Coronary artery (tissue), 2 donors: ENCODE measurements around the gene GRID1.

Source experiments
- DNase-seq: peaks from one replicate; pipeline ENCODE4 v3.0.0-alpha.2; 2017; ENCODE audit warnings: low spot score
- H3K27ac ChIP-seq, 2 donors: fragments of 200-600 bp; sonication (generic); one replicate each; pipeline ENCODE4 v1.5.1; 2016 to 2019
- H3K4me3 ChIP-seq: fragments of 200-600 bp; sonication (generic); 2 replicates; pipeline ENCODE4 v1.5.1; 2016; ENCODE audit warnings: mild to moderate bottlenecking, moderate library complexity
- TF ChIP-seq, protein P1 (sequence below): fragments of 200-600 bp; sonication (generic); IDR thresholded peaks from one replicate; pipeline ENCODE4 v1.5.1; 2019; ENCODE audit warnings: antibody characterized with exemption

The GRID1 gene

DNA sequence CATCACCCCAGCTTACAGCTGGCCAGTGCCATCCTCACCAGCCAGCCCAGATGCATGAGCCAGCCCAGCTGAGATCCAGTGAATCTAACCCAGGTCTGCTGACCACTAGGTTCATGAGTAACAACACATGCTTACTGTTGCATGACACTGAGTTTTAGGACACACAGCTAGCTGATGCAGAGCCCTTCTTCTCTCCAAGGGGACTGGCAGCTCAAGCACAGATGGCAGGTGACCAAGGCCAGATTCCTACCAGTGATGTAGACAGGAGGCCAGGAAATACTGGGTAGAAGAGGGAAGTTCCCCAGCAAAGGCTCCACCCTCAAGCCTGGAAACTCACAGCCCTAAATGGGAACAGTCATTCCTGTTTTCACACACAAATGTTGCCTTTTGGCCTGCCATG, 236.6 kb downstream of the GRID1 start:
- no peak for DNase-seq
- Histone ChIP-seq H3K27ac (no peak overlapping the region), H3K4me3 (no peak overlapping the region)
- TF ChIP-seq, protein P1, sequence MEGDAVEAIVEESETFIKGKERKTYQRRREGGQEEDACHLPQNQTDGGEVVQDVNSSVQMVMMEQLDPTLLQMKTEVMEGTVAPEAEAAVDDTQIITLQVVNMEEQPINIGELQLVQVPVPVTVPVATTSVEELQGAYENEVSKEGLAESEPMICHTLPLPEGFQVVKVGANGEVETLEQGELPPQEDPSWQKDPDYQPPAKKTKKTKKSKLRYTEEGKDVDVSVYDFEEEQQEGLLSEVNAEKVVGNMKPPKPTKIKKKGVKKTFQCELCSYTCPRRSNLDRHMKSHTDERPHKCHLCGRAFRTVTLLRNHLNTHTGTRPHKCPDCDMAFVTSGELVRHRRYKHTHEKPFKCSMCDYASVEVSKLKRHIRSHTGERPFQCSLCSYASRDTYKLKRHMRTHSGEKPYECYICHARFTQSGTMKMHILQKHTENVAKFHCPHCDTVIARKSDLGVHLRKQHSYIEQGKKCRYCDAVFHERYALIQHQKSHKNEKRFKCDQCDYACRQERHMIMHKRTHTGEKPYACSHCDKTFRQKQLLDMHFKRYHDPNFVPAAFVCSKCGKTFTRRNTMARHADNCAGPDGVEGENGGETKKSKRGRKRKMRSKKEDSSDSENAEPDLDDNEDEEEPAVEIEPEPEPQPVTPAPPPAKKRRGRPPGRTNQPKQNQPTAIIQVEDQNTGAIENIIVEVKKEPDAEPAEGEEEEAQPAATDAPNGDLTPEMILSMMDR: no peak

DNA sequence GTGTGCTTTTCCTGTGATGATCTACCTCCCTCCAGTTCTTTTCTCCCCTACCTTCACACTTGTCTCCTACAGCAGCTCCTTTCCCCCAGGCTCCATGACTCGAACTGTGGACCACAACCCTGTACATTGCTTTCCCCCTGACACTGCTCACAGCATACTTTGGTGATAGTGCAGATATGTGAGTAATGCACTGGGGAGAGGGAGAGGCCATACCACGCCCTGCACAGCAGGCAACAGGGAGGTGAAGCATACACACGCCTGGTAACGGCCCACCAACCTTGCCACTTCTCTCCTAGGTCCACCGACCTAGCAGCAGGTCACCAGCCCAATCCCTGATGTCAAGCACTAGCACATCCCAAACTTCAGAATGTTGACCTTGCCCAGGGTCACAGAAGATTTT, 238.2 kb downstream of the GRID1 start:
- DNase-seq: no peak
- H3K27ac ChIP-seq: no peak overlapping the region
- TF ChIP-seq, protein P1: no peak
- H3K4me3 ChIP-seq: no peak overlapping the region

GRCh38 chr10:86127274-86127819, 239.2 kb downstream of the GRID1 start:
- TF ChIP-seq, protein P1: no peak
- DNase-seq: no peak
- Histone ChIP-seq H3K27ac (no peak overlapping the region), H3K4me3 (no peak overlapping the region)

GRCh38 chr10:86124734-86125133, 241.9 kb downstream of the GRID1 start:
- no peak for DNase-seq
- H3K4me3 ChIP-seq: no peak overlapping the region
- TF ChIP-seq, protein P1: no peak
- H3K27ac ChIP-seq: no peak overlapping the region

- Histone ChIP-seq H3K4me3 (no peak overlapping the region), H3K27ac (no peak overlapping the region)
- TF ChIP-seq, protein P1: no peak
- no peak for DNase-seq
Measured at GRCh38 chr10:86123715-86124114, 242.9 kb downstream of the GRID1 start.

- DNase-seq: no peak
- TF ChIP-seq, protein P1: no peak
- H3K27ac ChIP-seq: no peak overlapping the region
- H3K4me3 ChIP-seq: no peak overlapping the region
Measured at GRCh38 chr10:86123304-86123703, 243.3 kb downstream of the GRID1 start.

DNA sequence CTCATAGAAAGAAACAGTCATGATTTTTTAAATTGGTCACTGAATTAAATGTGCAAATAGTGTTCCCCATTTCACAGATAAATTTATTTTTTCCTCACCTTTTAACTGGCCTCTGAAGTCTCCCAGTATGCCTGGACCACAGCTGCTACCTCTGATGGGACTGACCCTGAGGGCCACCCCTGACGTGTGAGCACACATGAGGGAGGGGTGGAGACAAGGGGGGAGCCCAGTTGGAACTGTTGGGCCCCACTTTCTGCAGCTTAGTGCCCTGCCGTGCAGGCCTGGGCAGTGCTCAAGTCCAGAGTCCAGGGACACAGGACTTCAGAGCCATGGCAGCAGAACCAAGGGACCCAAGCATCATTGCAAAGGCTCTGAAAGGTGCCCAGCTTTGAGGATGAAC, 243.9 kb downstream of the GRID1 start:
- TF ChIP-seq, protein P1: no peak
- no peak for DNase-seq

More for the DNA sequence above, 243.9 kb downstream of the GRID1 start:
- Histone ChIP-seq H3K27ac (no peak overlapping the region), H3K4me3 (no peak overlapping the region)
